HG03575 (cell line): Measurements from ENCODE around the gene TUBGCP3.

Source experiments
- ATAC-seq: cut with Tn5 transposase; IDR thresholded peaks from one replicate; pipeline ENCODE4 v1.9.1; 2021; ENCODE audit not compliant: unreplicated experiment, insufficient number of reproducible peaks, low FRiP score; ENCODE audit errors: extremely low read depth

The TUBGCP3 gene

DNA sequence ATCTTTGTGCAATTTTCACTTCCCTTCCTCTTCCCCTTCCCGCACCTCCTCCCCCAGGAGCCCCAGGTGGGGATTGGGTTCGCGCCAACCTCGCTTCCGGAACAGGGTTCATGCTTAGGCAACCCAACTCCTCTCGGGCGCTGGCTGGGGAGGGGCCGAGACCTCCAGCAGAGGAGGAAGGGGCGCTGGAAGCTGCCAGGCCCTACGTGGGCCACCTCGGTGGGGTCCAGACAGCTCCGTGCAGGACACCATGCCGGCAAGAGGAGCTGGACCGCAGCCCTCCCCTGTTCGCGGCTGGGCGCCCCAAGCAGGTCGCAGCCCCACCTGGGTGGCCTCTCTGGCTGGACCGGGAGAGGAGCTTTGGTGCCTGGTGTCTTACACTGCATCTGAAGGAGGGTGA, 120.7 kb downstream of the TUBGCP3 start:
- ATAC-seq, result no peak

DNA sequence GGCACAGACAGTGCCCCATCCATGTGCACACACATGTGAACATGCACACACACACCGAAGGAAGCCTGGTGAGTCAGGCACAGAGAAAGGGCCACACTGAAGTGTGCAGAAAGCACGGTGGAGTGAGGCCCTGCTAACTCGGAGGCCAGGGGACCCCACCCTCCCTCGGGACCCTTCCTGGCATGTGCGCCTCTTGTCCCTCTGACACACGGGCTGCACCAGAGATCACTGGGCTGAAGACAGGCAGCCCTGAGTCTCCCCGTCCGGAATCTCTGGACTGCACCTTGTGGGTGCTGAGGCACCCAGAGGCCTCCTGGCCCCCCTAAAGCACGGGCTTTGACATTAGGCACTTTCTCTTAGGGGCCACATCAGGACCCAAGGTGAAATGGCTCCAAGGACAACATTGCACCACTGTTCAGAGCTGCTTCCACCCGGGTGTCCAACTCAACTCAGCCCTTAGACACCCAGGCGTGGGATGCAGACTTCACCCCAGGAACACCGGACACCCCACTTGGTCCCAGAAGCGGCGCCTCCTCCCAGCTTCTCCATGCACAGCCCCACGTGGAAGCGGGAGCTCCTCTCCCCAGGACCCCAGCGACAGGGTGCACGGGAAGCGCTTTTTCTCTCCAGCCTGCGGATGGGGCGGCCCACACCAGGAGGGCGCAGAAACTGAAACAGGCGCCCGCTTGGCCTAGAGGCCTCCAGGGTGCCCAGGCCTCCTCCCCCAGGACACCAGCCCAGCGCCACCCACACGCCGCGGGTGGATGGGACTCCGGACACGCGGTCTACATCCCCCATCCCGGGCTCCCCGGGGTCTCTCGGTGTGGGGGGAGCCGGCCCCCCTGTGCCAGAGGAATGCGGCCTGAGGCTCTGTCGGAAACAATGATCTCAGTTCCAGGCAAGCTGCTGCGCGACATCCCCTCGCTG, 121.6 kb downstream of the TUBGCP3 start:
- no peak for ATAC-seq

DNA sequence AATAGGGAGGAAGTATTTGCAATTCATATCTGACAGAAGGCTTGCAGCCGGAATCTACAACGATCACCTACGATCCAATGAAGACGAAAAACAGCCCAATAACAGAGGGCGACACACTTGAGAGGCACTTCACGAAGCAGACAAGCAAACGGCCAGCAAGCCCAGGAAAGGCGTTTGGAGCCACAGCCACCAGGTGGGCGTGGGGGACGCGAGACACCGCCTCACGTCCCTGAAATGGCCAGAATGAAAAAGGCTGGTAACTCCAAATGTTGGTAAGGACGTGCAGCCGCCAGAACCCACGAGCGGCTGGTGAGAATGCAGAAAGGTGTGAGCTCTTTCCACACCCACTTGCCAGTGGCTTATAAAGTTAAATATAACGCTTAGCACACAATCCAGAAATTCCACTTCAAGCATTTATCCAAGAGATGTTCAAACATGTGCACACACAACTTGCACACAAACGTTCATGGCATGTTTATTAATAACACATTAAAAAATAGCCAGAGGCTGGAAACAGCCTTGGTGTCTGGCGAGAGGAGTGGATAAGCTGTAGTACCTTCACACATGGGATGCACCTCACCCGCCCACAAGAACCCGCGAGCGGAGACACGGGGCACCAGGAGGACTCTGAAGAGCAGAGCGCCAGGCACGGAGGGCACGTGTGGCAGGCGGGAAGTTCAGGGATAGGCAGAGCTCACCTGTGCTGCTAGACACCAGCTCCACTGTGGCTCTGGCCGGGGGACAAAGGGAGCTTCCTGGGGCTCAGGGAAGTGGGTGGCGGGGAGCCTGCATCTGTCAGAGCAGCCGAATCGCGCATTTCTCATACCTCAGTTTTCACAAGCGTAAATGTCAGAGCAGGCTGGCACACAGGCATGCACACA, 122.5 kb downstream of the TUBGCP3 start:
- no peak for ATAC-seq

DNA sequence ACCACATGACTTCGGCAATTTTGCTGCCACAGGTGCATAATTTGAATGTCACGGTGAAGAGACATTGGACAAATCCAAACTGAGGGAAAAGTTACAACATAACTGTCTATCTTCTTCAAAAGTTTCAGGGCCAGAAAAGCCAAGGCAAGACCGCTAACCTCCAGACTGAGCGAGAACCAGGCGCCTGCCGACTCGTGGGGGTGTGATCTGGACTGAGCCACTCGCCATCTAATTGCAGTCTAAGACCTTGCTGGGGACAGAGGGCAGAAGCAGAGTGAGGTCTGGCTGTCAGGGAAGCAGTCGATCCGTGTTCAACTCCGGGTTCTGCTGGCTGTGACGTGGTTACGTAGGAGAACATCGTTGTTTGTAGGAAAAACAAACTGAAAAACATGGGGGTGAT, 123.2 kb downstream of the TUBGCP3 start:
- no peak for ATAC-seq

DNA sequence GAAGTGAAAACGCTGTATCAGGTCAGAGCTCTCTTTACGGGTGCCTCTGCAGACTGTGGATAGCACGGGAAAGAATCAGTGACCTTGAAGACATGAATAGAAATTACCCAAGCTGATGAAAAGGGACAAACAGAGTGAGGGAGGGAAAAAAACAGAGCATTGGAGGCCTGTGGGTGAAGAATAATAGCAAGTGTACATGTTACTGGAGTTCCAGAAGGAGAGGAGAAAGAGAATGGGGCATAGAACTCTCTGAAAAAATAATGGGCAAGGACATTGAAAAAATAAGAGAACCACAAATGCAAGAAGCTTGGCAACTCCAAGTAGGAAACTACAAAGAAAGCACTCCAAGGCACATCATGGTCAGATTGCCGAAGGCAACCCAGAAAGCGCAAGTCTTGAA, 125.5 kb downstream of the TUBGCP3 start:
- no peak for ATAC-seq

DNA sequence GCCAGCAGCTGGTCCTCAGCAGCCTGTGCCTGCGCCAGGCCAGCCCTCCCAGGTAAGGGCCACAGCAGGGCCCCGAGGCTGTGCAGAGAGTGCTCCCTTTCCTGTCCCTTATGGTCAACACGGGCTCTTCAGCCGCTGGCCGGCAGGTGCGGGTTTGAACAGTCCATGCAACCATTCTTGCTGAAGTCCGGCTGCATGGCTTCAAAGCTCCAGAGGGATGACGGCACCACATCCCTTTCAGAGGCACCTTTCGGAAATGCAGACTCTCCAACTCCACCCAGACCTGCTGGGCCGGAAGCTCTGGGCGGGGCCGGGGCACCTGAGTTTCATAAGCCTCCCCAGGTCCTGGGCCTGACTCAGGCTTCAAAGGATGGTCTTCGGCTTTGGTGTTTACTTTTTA, 130.5 kb downstream of the TUBGCP3 start:
- ATAC-seq, result no peak

DNA sequence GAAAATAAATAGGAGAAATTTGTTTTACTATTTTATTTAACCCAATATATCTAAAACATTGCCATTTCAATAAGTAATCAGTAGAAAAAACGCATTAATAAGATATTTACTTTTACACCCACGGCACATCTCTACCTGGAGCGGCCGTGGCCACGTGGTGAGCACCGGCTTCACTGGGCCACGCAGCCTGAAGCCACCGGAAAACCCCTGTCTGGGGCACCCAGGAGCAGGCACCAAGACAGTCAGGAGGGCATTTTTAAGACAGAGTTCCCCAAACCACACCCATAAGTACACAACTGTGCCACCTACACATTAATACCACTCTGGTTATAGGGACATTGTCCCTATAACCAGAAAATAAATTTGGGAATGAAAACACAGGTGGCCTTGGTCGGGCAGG, 130.9 kb downstream of the TUBGCP3 start:
- no peak for ATAC-seq

DNA sequence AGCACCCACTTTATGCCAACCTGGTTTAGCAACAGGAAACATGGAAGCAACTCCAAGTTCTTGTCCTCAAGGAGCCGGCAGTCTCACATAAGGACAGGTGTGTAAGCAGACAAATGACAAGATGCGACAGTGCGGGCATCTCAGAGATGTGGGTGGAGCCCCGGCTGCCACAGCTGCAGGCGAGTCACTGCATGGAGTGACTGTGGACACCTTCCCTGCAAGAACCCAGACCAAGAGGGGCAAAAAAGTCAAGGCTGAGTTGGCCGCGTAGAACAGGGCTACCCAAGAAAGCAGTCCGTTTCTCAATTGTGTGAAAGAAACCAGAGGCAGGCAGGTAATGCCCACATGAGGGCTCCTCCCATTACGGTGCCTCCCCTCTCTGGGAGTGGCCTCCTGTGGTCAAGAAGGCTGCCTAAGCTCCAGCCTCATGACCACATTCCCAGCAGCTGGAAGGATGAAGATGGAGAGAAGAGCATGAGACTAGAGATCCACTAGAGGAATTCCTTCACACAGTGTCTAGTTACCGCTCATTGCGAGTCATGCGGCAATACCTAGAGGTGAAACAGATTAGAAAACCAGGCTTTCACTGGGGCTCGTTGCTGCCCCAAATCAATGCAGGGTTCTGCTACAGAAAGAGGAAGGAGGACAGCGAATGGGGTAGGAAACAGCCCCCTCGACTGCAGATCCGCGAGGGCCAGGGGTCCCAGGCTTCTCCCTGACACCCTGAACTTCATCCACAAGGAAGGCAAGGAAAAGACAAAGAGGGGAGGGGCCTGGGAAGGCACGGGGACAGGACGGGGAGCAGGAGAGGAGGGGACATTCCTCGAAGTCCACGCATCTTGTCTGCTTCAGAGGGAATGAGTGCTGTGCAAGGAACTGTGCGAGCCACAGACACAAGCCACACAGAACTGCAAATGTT, 131.6 kb downstream of the TUBGCP3 start:
- no peak for ATAC-seq

DNA sequence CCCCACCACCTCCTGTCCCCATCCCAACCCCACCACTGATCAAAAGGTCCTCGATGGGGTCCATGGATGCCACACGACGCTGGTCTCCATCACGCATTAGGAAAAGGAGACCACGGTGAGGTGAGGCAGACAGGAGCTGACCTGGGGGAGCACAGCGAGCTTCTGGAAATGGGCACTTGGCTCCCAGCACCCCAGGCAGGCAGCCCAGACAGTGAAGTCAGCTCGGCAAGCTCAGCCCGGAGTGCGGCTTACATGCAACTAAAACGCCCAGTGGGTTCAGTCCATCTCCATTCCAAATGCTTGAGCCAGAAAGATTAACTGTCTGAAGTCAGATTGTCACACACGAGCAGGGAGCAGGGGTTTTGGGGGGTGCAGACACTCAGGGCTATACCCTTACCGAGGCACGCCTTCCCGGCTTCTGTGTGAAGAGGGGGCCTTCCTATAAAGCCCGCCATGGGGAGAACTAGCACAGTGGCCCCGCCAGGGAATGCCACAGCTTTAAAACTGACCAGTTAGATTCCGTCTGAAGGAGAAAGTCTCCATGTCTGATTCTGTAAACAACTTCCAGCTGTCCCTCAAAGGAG, 132.4 kb downstream of the TUBGCP3 start:
- no peak for ATAC-seq

DNA sequence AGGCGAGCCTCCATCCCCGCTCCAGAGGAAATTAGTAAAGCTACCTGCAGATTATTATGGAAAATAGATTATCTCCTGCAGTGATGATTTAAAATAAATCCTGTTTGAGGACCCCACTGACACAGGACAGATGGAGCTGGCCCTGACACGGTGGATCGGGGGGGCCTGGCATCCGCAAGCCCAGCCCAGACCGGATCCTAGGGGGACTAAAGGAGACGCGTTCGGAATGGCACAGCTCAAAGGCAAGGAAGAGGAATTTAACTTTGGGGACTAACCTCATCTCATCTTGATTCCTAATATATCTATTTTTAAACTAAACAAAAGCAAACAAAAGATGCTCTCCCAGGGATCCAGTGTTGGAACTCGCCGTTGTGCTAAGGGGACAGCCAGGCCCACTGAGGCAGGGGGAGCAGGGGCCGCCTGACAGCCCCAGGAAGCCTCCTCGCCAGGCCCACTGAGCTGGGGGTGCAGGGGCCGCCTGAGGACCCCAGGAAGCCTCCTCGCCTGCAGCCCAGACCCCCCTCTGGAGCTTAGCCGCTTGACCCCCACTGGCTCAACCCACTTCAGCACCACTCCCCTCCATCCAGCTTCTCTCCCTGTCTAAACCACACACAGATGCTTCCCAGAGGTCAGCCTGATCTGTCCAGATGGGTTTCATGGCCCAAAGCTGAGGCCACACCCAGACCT, 133.2 kb downstream of the TUBGCP3 start:
- no peak for ATAC-seq

DNA sequence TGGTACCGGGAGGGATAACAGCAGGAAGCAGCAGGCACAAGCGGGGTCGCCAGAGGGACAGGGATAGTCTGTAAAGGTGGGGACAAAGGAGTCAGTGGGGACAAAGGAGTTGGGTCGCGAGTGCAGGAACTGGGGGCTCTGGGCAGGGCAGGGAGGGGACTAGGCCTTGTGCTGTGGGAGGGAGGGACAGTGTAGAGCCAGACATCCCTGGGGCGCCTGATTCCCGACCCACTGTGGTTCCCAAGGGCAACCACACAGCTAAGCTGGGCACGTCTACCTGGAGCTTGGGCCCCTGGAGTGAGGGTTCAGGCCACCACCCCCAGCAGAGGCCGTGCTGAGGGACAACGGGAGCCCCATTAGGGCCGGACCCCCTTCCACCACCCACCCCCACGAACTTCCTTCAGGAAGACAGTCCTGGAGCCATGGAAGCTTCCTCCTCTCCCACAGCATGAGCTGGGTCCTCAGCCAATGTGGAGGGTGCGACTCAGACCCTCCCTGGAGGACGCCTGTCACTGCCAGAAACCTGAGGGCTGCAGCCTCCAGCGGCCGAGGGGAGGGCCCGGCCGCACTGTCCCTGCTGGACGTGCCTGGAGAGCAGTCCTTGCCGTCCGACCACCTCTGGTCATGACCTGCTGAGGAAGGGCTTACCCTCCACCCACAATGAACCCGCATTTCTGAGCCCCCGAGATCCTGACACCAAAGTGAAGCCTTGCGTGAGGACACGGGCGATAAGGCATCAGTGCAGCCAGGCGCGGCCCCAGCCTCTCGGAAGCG, 133.9 kb downstream of the TUBGCP3 start:
- ATAC-seq, result no peak

DNA sequence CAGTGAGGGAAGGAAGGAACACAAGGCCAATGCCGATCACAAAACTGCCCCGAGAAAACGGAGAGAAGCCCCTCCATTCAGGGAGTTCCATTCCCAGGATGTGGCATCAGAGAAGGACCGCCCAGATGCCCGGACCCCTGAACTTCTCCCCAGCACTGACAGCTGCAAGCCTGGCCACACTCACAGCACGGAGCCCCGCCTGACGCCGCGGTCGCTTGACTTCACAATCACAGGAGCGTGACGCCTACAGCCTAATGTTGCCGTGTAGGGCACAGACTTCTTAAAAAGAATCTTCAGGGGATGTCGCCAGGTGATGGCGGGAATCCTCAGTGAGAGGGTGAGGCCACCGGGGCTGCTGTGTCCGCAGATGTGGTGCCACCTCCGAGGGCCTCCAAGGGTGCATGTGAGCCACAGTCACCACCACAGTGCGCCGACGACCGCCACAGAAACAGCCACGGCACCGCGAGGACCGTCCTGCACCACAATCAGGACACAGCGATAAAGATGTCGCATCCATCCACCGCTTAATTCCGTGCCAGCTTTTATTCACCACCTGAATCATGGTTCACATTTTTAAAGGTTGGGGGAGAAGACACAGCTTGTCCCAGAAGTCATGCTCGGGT, 134.6 kb downstream of the TUBGCP3 start:
- ATAC-seq, result no peak

DNA sequence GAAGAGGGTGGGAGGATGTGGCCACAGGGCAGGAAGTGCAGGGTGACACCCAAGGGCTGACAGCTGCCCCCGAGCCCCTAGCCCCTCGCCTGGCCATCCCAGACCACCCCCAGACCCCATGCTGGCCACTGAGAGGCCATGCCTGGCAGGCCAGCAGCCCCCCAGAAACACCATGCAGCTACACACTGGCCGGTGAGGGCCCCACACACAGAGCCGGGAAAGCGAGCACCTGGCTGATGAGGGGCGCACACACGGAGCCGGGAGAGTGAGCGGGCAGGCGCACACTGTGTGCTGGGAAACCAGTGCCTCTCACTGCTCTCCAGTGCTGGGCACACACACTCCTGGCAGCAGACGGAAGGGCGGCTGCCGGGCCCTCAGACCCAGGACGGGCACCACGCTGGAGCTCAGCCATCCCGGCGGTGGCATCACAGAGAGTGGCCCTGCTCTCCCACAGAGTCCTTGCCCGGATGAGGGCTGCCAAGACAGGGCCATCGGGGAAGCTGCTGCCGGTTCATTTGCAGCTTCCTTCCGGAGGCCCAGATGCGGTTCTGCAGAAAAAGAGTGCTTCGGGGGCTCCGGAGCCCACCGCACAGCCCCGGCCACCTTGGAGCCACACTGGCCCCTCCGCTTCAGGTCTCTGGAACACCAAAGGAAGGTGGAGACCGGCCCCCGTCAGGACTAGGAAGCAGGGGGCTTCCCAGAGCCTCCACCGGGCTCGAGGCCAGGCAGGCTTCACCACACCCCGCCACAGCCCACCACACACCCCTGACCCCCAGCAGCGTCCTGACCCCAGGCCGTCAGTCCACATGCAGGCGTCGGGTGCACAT, 135.4 kb downstream of the TUBGCP3 start:
- no peak for ATAC-seq

DNA sequence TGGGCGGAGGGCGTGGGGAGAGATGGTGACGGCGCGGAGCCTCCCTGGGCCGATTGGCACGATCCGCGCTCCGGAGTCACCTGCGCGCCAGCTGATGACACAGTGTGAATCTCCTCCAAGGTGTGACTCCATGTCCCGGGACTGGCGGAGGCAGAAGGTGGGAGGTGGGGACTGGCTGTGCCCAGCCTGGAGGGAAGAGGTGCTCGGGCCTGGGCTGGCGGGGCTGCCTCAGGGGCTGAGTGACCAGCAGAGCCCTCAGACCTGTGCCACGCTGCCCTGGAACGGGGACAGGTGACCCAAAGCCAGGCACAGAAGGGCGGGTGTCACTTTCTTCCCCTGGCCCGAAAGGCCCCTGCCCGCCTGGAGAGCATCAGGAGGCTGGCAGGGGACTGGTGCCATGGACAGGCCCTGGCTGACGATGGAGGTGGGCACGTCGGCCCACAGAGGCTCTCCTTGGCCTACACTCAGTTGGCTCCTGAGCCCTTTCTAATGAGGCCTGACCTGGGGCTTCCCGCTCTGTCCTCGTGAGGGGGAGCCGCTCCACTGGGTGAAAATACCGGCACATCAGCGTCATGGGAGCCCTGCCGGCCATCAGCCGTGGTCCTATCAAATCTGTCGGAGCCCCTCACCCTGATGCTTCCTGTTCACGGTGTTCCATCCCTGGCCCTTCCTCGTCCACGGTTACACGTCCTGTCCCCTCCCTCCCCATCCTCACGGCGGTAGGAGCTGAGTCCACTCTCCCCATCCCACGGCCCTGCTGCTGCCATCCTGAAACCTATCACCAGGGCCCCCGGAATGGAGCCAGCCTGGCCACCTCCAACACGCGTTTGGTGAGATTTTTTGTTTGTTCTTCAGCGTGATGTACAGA, 136.2 kb downstream of the TUBGCP3 start:
- no peak for ATAC-seq

DNA sequence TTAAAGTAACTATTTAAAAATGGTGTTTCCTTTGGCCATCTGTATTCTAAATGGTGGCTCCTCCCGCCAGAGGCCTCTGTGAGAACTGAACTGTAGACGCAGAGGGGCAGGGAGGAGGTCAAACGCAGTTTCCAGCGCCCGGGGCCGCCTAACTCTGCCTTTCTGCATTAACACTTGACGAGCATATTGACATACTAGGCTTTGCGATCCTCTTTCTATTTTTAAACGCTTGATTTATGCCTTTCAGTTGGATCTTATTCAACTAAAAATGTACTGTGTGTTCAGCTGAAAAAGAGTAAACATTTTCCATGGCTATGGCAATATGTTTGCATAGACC, 137.1 kb downstream of the TUBGCP3 start:
- ATAC-seq, result no peak
